ENCODE measurements around the gene RGS14.

Gene RGS14

DNA sequence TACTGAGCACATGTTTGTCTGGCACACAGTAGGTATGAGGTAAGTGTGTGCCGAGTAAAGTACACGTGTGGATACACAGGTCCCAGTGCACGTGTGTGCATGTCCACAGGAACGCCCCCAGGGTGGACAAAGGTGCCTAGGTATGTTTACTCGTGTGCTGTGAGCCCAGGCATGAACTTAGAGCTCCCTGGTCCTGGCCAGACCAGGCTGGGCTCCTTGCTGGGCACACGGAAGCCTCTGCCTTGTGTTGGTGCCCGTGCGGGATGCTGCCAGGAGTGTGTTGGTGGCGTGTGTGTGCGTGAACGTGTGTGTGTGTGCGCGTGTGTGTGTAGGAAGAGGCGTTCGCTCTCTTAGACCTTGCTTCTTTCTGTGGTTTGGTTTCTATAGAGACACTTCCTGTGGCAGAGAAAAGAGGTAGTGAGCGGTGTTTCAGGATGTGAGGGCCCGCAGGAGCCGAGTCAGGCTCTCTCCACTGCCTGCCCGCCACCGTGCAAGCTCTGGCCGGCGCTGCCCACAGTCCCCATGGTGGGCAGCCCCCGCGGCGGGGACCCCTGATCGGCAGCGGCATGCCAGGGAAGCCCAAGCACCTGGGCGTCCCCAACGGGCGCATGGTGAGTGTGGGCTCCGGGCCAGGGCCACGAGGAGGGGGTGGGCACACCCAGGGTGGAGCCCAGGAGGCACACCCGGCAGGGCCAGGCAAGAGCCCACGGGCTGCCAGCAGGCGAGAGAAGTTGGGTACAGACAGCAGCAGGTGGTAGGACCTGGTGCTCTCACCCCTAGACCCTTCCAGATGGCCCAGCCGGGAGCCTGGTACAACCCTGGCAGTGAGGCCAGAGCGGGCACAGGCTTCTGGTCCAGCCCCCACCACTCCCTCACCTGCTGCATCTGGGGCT, at the start of gene RGS14:
Gene RGS14, plus strand, starts transcription at position 466 of the 893 bp plus-strand sequence. Its CDS starts 101 bp downstream, at position 567.
- no peak for FAIRE-seq

DNA sequence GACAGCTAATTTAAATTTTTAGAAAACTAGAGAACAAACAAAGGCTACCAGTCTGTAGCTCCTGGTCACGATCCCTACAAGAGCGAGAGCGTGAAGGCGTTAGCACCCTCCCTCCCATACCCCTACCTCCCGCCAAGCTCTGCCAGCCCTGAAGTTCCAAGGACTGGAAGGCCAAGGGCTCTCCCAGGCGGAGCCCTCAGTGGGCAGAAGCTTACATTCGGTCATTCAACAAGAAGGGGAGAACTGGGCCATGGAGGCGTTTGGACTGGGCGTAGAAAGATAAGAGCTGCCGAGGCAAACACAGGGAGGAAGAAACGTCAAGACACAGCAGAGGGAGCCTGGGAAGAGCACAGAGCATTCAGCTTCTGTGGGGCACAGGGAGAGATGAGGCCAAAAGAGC, 49.0 kb upstream of the RGS14 start:
- FAIRE-seq = no peak

DNA sequence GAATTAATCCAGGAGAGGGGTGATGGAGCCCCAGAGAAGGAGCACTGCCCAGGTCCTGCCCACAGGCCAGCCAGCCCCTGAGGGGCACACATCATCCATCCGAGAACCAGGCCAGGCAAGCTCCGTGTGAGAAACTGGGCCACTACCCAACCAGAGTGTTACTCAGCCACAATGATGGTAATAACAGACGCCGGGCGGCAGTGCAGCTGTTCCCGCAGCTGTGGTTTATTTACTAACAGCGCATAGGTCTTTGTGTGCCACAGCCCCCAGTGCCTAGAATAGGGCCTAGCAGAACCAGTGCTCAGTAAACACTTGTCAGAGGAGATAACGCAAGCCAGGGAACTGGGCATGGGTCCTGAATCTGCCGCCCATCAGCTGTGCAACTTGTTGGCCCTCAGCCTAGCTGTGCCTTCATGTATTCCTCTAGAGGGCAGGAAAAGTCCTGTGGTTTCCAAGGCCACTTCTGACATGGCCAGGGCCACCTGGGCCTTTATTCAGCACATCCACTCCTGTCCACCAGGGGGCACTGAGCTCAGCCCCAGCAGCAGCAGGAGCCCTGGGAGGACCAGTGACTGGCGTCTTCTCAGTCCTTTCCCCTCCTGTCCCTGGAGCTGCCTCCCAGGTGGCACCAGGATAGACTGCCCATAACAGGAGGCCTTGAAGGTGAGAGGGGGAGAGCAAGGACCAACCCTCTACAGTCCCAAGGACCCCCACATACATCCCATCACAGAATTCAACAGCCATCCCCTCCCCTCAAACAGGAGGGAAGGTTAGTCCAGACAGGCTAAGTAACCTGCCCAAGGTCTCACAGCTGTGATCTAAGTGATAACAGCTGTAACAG, 48.2 kb upstream of the RGS14 start:
- FAIRE-seq = peak; percentile 39

GRCh38 chr5:177310332-177310731, 47.4 kb upstream of the RGS14 start:
- FAIRE-seq = no peak

GRCh38 chr5:177310757-177311391, 46.9 kb upstream of the RGS14 start:
- FAIRE-seq = no peak

GRCh38 chr5:177311392-177311722, 46.4 kb upstream of the RGS14 start:
- FAIRE-seq = no peak

- FAIRE-seq = peak; percentile 96
These were observed 45.7 kb upstream of the RGS14 start, which contains the start of gene MXD3 for GRCh38 chr5:177311723-177312648. Gene MXD3, minus strand, starts transcription at chr5:177311898. Its CDS starts 68 bp downstream, at chr5:177311830.

GRCh38 chr5:177312649-177313181, 45.0 kb upstream of the RGS14 start:
- no peak for FAIRE-seq

- FAIRE-seq = no peak
These were observed 44.0 kb upstream of the RGS14 start for GRCh38 chr5:177313561-177314259.

DNA sequence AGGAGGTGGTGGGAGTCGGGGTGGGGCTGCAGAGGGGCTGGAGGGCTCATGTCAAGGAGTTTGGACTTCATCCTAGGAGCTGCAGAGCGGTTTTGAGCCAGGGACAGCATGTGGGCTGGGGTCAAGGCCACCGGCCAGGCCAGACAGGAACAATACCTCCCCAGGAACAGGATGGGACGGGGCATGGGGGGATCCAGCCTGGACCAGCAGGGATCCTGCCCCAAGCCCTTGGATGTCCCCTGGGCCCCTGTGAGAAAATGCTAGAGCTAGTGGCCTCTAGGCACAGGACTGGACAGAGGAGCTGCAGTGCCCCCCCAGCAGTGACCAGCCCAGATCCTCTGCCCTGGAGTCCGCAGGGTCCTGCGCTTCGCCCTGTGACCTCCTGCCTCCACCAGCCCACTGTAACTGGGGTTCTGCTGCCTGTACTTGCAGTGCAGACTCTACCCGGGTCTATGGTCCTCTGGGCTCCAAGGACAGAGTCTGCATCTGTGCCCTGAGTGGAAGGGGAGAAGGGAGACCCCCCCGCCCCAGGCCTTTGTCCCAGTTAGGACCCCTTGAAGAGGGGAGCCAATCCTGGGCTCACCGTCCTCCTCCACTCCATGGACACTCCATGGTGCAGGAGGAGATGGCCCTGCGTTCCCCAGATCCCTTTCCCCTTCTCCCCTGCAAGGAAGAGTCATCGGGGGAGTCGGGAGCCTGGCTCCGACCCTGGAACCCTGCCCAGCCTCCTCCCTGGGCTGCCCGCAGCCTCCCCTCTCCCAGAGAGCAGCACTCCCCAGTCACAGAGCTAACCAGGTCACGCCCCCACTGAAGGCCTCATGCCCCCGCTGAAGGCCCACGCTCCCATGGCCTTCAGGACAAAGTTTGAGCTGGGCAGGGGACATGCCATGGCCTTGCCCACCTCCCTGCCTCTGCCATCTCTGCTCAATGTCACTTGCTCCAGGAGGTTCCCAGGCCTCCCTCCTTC, 43.1 kb upstream of the RGS14 start:
- FAIRE-seq = no peak

DNA sequence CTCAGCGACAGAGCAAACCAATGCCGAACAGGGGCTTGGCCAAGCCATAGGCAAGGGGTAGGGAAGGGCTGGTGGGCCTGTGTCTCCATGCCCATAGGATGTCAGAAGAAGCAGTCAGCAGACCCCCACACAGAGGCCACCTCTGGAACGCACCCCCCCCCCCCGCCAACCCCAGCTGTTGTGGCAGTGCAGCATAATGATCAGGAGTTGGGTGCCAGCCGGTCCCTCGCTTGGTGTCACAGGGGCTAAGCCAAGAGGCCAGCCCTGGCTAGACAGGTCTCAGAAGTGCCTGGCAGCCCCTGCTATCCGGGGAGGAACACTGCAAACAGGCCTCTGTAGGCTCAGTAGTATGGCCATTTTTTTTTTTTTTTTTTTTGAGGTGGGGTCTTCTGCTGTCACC, 42.3 kb upstream of the RGS14 start:
- FAIRE-seq = no peak

- no peak for FAIRE-seq
These were observed 41.7 kb upstream of the RGS14 start for GRCh38 chr5:177316005-177316404.

DNA sequence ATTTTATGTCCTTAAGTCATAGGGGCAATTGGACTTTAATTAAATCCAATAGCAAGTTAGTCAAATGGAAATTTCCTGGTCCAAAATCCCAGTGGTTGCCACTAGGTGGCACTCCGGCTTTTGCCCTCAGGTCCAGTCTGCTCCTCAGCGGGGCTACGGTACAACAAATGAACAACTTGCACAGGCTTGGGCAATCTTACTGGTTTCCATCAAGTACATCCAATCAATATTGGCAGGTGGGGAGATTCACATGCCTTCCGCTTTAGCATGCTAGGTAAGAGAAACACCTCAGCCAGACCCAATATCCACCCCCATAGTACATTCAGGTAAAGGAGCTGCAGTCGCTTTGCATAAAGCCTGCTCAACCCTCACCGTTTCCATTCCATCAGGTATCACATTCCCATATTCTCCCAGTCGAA, 39.8 kb upstream of the RGS14 start:
- FAIRE-seq = peak; percentile 96

DNA sequence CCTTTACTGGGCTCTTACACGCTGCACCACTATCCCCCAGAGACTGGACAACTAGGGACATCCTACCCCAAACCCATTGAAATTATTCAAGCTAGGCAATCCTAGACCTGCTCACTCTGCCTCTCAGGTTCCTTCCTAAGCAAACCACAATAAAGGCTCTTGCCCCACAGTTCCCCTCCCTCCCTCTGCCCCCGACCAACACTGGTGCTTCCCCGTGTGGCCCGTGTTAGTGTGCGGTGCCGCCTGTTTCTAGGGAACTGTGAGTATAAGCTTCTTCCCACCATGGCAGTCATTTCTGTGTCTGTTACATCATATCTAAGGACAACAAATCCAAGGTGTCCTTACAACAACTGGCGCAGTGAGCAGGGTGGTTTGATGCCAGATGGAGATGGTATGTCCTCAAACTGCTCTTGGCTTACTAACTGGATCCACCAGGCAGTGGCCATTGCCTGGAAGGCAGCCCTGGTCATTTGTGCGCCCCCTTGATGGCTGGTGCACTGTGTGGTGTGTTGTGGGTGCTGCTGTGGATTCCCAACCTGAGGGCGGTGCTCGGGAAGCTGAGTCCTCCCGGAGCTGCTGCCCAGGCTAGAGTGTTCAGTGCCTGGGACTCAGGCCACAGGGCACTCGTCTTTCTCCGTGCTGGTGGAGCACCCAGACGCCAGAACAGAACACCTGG, 37.7 kb upstream of the RGS14 start:
- no peak for FAIRE-seq

- FAIRE-seq = no peak
These were observed 36.8 kb upstream of the RGS14 start for GRCh38 chr5:177320879-177321278.

DNA sequence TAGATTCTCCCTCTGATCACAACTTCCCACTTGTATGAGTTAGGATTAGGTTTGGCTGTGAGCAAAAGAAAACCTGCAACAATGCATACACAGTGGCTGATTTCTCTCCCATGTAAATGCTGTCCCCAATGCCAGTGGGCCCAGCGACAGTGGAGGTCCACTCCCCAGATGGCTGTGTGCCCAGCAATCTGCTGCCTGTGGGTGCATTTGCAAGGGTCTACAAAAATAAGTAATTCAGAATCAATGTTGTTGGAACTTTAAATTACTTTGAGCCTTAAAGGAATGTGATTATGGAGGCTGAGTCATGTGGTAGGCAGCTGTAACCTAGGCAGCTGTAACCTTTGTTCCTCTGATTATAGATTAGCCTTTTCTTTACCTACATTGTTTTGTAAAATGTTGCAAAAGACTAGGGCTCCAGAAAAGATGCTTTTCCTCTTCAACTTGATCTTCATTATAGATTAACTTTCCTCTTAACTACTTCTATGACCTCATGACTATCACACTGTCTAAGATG, 31.8 kb upstream of the RGS14 start:
- FAIRE-seq = peak; percentile 100

- no peak for FAIRE-seq
These were observed 29.9 kb upstream of the RGS14 start for GRCh38 chr5:177327539-177328522.

Measured in G401.6 (cell line).